ENCODE data around the gene ACBD5.

The ACBD5 gene

DNA sequence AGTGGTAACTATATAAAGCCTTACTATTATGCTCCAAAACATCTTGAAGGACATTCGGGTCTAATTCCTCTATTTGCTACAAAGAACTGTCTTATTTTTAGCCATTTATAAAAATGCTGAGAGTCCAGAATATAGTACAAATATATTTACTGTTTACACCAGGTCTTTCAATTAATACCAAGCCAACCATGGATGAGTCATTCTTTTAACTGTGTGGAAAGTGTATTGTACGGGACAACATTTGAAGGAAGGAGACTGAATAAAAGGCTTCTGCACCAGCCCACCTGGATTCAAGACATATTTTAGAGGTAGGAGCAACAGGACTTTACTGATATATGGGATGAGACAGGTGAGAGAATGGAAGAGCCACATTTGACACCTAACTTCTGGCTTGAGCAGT is 50.1 kb downstream of the ACBD5 start:
- H2AFZ ChIP-seq (ENCODE audit: low read length), result no peak overlapping the region
- WGBS, 2 donors (ENCODE audit: extremely low coverage in 2 of 2, insufficient read length in 2 of 2, insufficient replicate concordance in 1 of 2), result no CpG with 5 or more reads among the region's 2 CpGs
- H3K14ac ChIP-seq (ENCODE audit: low read length), result no peak overlapping the region
- no peaks in the 10 kb centered on the region for H3K27me3 ChIP-seq (ENCODE audit: control insufficient read depth in 3 of 3, insufficient read depth in 3 of 3, low read depth in 1 of 3, low read length in 3 of 3)
- no peak overlapping the region for H3K4me3 ChIP-seq (ENCODE audit: low read length in 2 of 2)
- H2BK5ac ChIP-seq (ENCODE audit: low read length), result no peak overlapping the region
- H3K9me3 ChIP-seq (replicated peaks in 1 of 2; ENCODE audit: control insufficient read depth in 2 of 2, insufficient read depth in 1 of 2, low read depth in 1 of 2, low read length in 2 of 2), result no peaks in the 10 kb centered on the region
- H4K91ac ChIP-seq (ENCODE audit: low read depth, low read length, poor library complexity), result no peak overlapping the region
- no peak overlapping the region for H2AK5ac ChIP-seq (ENCODE audit: low read depth, low read length)
- no peak overlapping the region for H2BK15ac ChIP-seq (ENCODE audit: low read length)
- no peaks in the 10 kb centered on the region for H3K4me1 ChIP-seq (ENCODE audit: control insufficient read depth in 2 of 2, insufficient read depth in 1 of 2, low read depth in 1 of 2, low read length in 2 of 2)
- H2BK12ac ChIP-seq (ENCODE audit: low read length), result no peak overlapping the region
- no peak overlapping the region for H3K4me2 ChIP-seq (ENCODE audit: insufficient read depth, low read length, poor library complexity, severe bottlenecking)
- H3K27ac ChIP-seq (replicated peaks; ENCODE audit: low read length), result no peak overlapping the region
- H2BK120ac ChIP-seq (ENCODE audit: low read depth, low read length), result no peak overlapping the region
- no peak overlapping the region for H3K18ac ChIP-seq (ENCODE audit: low read length)
- DNase-seq (ENCODE audit: low spot score), result no peak
- H3K4ac ChIP-seq (ENCODE audit: low read length), result no peak overlapping the region
- no peak overlapping the region for H3K23ac ChIP-seq (ENCODE audit: low read depth, low read length, poor library complexity)
- H4K8ac ChIP-seq (ENCODE audit: low read depth, low read length), result no peak overlapping the region
- H3K79me1 ChIP-seq (ENCODE audit: low read depth, low read length), result no peaks in the 10 kb centered on the region
- no peak overlapping the region for H3K9ac ChIP-seq (ENCODE audit: low read depth, low read length, poor library complexity)
- peaks cover 3 to 34% of the 10 kb centered on the region in 2 donors for H3K36me3 ChIP-seq (replicated peaks in 1 of 2; ENCODE audit: control insufficient read depth in 2 of 2, insufficient read depth in 2 of 2, low read length in 2 of 2)

GRCh38 chr10:27188897-27189296 is 51.7 kb downstream of the ACBD5 start:
- H3K18ac ChIP-seq (ENCODE audit: low read length), result no peak overlapping the region
- H2BK120ac ChIP-seq (ENCODE audit: low read depth, low read length), result no peak overlapping the region
- DNase-seq (ENCODE audit: low spot score), result no peak
- peaks cover 12 to 48% of the 10 kb centered on the region in 2 donors for H3K36me3 ChIP-seq (replicated peaks in 1 of 2; ENCODE audit: control insufficient read depth in 2 of 2, insufficient read depth in 2 of 2, low read length in 2 of 2)
- no peak overlapping the region for H3K4me2 ChIP-seq (ENCODE audit: insufficient read depth, low read length, poor library complexity, severe bottlenecking)
- no CpG with 5 or more reads among the region's 4 CpGs for WGBS, 2 donors (ENCODE audit: extremely low coverage in 2 of 2, insufficient read length in 2 of 2, insufficient replicate concordance in 1 of 2)
- no peak overlapping the region for H2BK15ac ChIP-seq (ENCODE audit: low read length)
- H3K4me3 ChIP-seq (ENCODE audit: low read length in 2 of 2), result no peak overlapping the region
- H2AK5ac ChIP-seq (ENCODE audit: low read depth, low read length), result no peak overlapping the region
- no peak overlapping the region for H3K4ac ChIP-seq (ENCODE audit: low read length)
- H3K27ac ChIP-seq (replicated peaks; ENCODE audit: low read length), result no peak overlapping the region
- no peaks in the 10 kb centered on the region for H3K9me3 ChIP-seq (replicated peaks in 1 of 2; ENCODE audit: control insufficient read depth in 2 of 2, insufficient read depth in 1 of 2, low read depth in 1 of 2, low read length in 2 of 2)
- no peak overlapping the region for H3K14ac ChIP-seq (ENCODE audit: low read length)
- H4K91ac ChIP-seq (ENCODE audit: low read depth, low read length, poor library complexity), result no peak overlapping the region
- no peak overlapping the region for H4K8ac ChIP-seq (ENCODE audit: low read depth, low read length)
- H3K4me1 ChIP-seq (ENCODE audit: control insufficient read depth in 2 of 2, insufficient read depth in 1 of 2, low read depth in 1 of 2, low read length in 2 of 2), result no peaks in the 10 kb centered on the region
- no peak overlapping the region for H2BK12ac ChIP-seq (ENCODE audit: low read length)
- no peak overlapping the region for H3K23ac ChIP-seq (ENCODE audit: low read depth, low read length, poor library complexity)
- H3K27me3 ChIP-seq (ENCODE audit: control insufficient read depth in 3 of 3, insufficient read depth in 3 of 3, low read depth in 1 of 3, low read length in 3 of 3), result no peaks in the 10 kb centered on the region
- H3K79me1 ChIP-seq (ENCODE audit: low read depth, low read length), result no peaks in the 10 kb centered on the region
- no peak overlapping the region for H2BK5ac ChIP-seq (ENCODE audit: low read length)
- no peak overlapping the region for H3K9ac ChIP-seq (ENCODE audit: low read depth, low read length, poor library complexity)
- H2AFZ ChIP-seq (ENCODE audit: low read length), result no peak overlapping the region

DNA sequence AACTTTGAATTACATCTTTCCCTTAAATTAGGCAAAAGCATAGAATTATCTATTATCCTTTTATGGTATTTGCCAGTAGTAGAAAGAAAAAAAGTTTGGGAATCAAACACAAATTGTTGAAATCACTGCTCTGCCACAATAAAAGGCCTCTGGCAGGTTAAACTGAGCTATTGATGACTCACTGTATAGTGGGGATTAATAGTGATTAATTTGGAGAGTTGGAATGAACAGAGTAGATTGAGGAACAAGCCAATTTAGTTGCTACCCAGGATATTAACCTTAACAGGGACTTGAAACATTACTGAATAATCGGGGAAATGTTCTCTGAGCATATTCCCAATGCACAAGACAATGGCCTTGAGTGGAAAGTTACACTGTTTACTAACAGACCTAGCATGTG is 52.3 kb downstream of the ACBD5 start:
- Histone ChIP-seq H3K36me3 (replicated peaks in 1 of 2; ENCODE audit: control insufficient read depth in 2 of 2, insufficient read depth in 2 of 2, low read length in 2 of 2) (peaks cover 13 to 54% of the 10 kb centered on the region in 2 donors), H2BK15ac (ENCODE audit: low read length) (no peak overlapping the region), H3K23ac (ENCODE audit: low read depth, low read length, poor library complexity) (no peak overlapping the region), H3K9ac (ENCODE audit: low read depth, low read length, poor library complexity) (no peak overlapping the region), H2BK120ac (ENCODE audit: low read depth, low read length) (no peak overlapping the region), H3K4me1 (ENCODE audit: control insufficient read depth in 2 of 2, insufficient read depth in 1 of 2, low read depth in 1 of 2, low read length in 2 of 2) (no peaks in the 10 kb centered on the region), H3K4me2 (ENCODE audit: insufficient read depth, low read length, poor library complexity, severe bottlenecking) (no peak overlapping the region), H2BK5ac (ENCODE audit: low read length) (no peak overlapping the region), H3K27me3 (ENCODE audit: control insufficient read depth in 3 of 3, insufficient read depth in 3 of 3, low read depth in 1 of 3, low read length in 3 of 3) (no peaks in the 10 kb centered on the region), H3K4ac (ENCODE audit: low read length) (no peak overlapping the region), H3K79me1 (ENCODE audit: low read depth, low read length) (no peaks in the 10 kb centered on the region), H4K91ac (ENCODE audit: low read depth, low read length, poor library complexity) (no peak overlapping the region), H2AK5ac (ENCODE audit: low read depth, low read length) (no peak overlapping the region), H3K4me3 (ENCODE audit: low read length in 2 of 2) (no peak overlapping the region), H3K14ac (ENCODE audit: low read length) (no peak overlapping the region), H2BK12ac (ENCODE audit: low read length) (no peak overlapping the region), H2AFZ (ENCODE audit: low read length) (no peak overlapping the region), H3K27ac (replicated peaks; ENCODE audit: low read length) (no peak overlapping the region), H4K8ac (ENCODE audit: low read depth, low read length) (no peak overlapping the region), H3K9me3 (replicated peaks in 1 of 2; ENCODE audit: control insufficient read depth in 2 of 2, insufficient read depth in 1 of 2, low read depth in 1 of 2, low read length in 2 of 2) (no peaks in the 10 kb centered on the region), H3K18ac (ENCODE audit: low read length) (no peak overlapping the region)
- no CpG with 5 or more reads among the region's 1 CpG for WGBS, 2 donors (ENCODE audit: extremely low coverage in 2 of 2, insufficient read length in 2 of 2, insufficient replicate concordance in 1 of 2)
- DNase-seq (ENCODE audit: low spot score), result no peak

DNA sequence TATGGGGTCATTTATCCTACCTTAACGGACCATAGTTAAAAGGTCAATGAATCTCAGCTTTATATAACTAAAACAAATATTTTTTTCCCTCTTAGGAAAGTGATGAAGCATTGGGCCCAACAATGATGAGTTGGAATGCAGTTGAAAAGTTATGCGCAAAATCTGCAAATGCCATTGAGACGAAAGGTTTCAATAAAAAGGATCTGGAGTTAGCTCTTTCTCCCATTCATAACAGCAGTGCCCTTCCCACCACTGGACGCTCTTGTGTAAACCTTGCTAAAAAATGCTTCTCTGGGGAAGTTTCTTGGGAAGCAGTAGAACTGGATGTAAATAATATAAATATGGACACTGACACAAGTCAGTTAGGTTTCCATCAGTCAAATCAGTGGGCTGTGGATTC is 70.7 kb downstream of the ACBD5 start:
- no peak overlapping the region for H3K27ac ChIP-seq (replicated peaks; ENCODE audit: low read length)
- no peak overlapping the region for H3K14ac ChIP-seq (ENCODE audit: low read length)
- H3K23ac ChIP-seq (ENCODE audit: low read depth, low read length, poor library complexity), result no peak overlapping the region
- no peak overlapping the region for H2BK120ac ChIP-seq (ENCODE audit: low read depth, low read length)
- H3K36me3 ChIP-seq (replicated peaks in 1 of 2; ENCODE audit: control insufficient read depth in 2 of 2, insufficient read depth in 2 of 2, low read length in 2 of 2), result peaks cover 23 to 95% of the 10 kb centered on the region in 2 donors
- H3K27me3 ChIP-seq (ENCODE audit: control insufficient read depth in 3 of 3, insufficient read depth in 3 of 3, low read depth in 1 of 3, low read length in 3 of 3), result no peaks in the 10 kb centered on the region
- H4K91ac ChIP-seq (ENCODE audit: low read depth, low read length, poor library complexity), result no peak overlapping the region
- no peak overlapping the region for H2BK15ac ChIP-seq (ENCODE audit: low read length)
- no peak for DNase-seq (ENCODE audit: low spot score)
- H2BK5ac ChIP-seq (ENCODE audit: low read length), result no peak overlapping the region
- H3K4me1 ChIP-seq (ENCODE audit: control insufficient read depth in 2 of 2, insufficient read depth in 1 of 2, low read depth in 1 of 2, low read length in 2 of 2), result no peaks in the 10 kb centered on the region
- WGBS, 2 donors (ENCODE audit: extremely low coverage in 2 of 2, insufficient read length in 2 of 2, insufficient replicate concordance in 1 of 2), result no CpG with 5 or more reads among the region's 4 CpGs
- H3K9ac ChIP-seq (ENCODE audit: low read depth, low read length, poor library complexity), result no peak overlapping the region
- H3K18ac ChIP-seq (ENCODE audit: low read length), result no peak overlapping the region
- H4K8ac ChIP-seq (ENCODE audit: low read depth, low read length), result no peak overlapping the region
- no peak overlapping the region for H3K4me2 ChIP-seq (ENCODE audit: insufficient read depth, low read length, poor library complexity, severe bottlenecking)
- no peak overlapping the region for H3K4me3 ChIP-seq (ENCODE audit: low read length in 2 of 2)
- H3K9me3 ChIP-seq (replicated peaks in 1 of 2; ENCODE audit: control insufficient read depth in 2 of 2, insufficient read depth in 1 of 2, low read depth in 1 of 2, low read length in 2 of 2), result no peaks in the 10 kb centered on the region
- no peak overlapping the region for H3K4ac ChIP-seq (ENCODE audit: low read length)
- H2AFZ ChIP-seq (ENCODE audit: low read length), result no peak overlapping the region
- H2BK12ac ChIP-seq (ENCODE audit: low read length), result no peak overlapping the region
- H2AK5ac ChIP-seq (ENCODE audit: low read depth, low read length), result no peak overlapping the region
- no peaks in the 10 kb centered on the region for H3K79me1 ChIP-seq (ENCODE audit: low read depth, low read length)

Measured in neuronal stem cell (in vitro differentiated cells).